OCI-LY3 (cell line): ENCODE measurements around the gene RAET1E.

Experiments
- H2AFZ ChIP-seq: fragments of 200-600, 300-600 bp; shearing (Covaris generic); 2 replicates; pipeline ENCODE4 v1.6.0; 2014; ENCODE audit warnings: antibody characterized with exemption, low read depth, low read length
- H3K27ac ChIP-seq: fragments of 200-600, 300-600 bp; sonication (generic); 2 replicates; pipeline ENCODE4 v1.5.1; 2014; ENCODE audit warnings: mild to moderate bottlenecking, low read length, moderate library complexity, mixed read lengths
- H3K27me3 ChIP-seq: fragments of 200-600, 300-600 bp; sonication (generic); 2 replicates; pipeline ENCODE4 v1.6.1; 2014; ENCODE audit warnings: low read depth, low read length, mixed read lengths
- H3K36me3 ChIP-seq: fragments of 200-600, 300-600 bp; sonication (generic); replicated peaks from 2 replicates; pipeline ENCODE3; 2014; ENCODE audit warnings: low read depth, low read length, mixed read lengths
- H3K4me1 ChIP-seq: fragments of 300-600, 200-600 bp; sonication (generic); 2 replicates; pipeline ENCODE4 v1.6.1; 2014; ENCODE audit warnings: low read length, mixed read lengths
- H3K4me2 ChIP-seq: fragments of 200-600, 300-600 bp; sonication (generic); 2 replicates; pipeline ENCODE4 v1.6.1; 2014; ENCODE audit warnings: low read length, mixed read lengths
- H3K4me3 ChIP-seq: fragments of 300-600, 200-600 bp; sonication (generic); 2 replicates; pipeline ENCODE4 v1.5.1; 2014; ENCODE audit warnings: antibody characterized with exemption, mild to moderate bottlenecking, low read length, moderate library complexity
- H3K79me2 ChIP-seq: fragments of 300-600, 200-600 bp; shearing (Covaris generic); 2 replicates; pipeline ENCODE4 v1.6.1; 2014; ENCODE audit warnings: mild to moderate bottlenecking, low read length, mixed read lengths
- H3K9ac ChIP-seq: fragments of 300-600, 200-600 bp; shearing (Covaris generic); 2 replicates; pipeline ENCODE4 v1.6.0; 2014; ENCODE audit warnings: mild to moderate bottlenecking, low read length, moderate library complexity
- H3K9me3 ChIP-seq: fragments of 200-600, 300-600 bp; shearing (Covaris generic); 2 replicates; pipeline ENCODE4 v1.6.1; 2014; ENCODE audit warnings: low read length, mixed read lengths; ENCODE audit not compliant: insufficient read depth
- H4K20me1 ChIP-seq: fragments of 200-600, 300-600 bp; sonication (generic); 2 replicates; pipeline ENCODE4 v1.6.1; 2016; ENCODE audit warnings: low read length, mixed read lengths; ENCODE audit not compliant: insufficient read depth
- CTCF ChIP-seq: fragments of 200-600, 300-600 bp; sonication (generic); IDR thresholded peaks from 2 replicates; pipeline ENCODE4 v1.5.1; 2014; ENCODE audit warnings: antibody characterized with exemption, low read length, low read depth
- EZH2phosphoT487 ChIP-seq: fragments of 200-600 bp; shearing (Covaris generic); IDR thresholded peaks from 2 replicates; pipeline ENCODE4 v1.6.1; 2018; ENCODE audit warnings: antibody characterized with exemption, mixed run types, low read depth

The RAET1E gene

GRCh38 chr6:149861603-149862423, 36.1 kb downstream of the RAET1E start:
- H3K36me3 ChIP-seq: no peaks in the 10 kb centered on the region
- H3K4me1 ChIP-seq: peaks cover 2% of the 10 kb centered on the region; the same call in 1 of the 2 replicates
- no peak overlapping the region for H3K27ac ChIP-seq
- no peak for TF ChIP-seq EZH2phosphoT487
- no peak for TF ChIP-seq CTCF
- peaks cover 11% of the 10 kb centered on the region; the same call in 1 of the 2 replicates for H3K79me2 ChIP-seq
- H3K4me3 ChIP-seq: no peak overlapping the region
- H3K9me3 ChIP-seq: no peaks in the 10 kb centered on the region
- no peak overlapping the region for H3K9ac ChIP-seq
- no peaks in the 10 kb centered on the region; the same call in 1 of the 2 replicates for H4K20me1 ChIP-seq
- no peak overlapping the region for H2AFZ ChIP-seq
- no peak overlapping the region for H3K4me2 ChIP-seq
- H3K27me3 ChIP-seq: no peaks in the 10 kb centered on the region

- H3K4me3 ChIP-seq: no peak overlapping the region
- H3K79me2 ChIP-seq: peaks cover 11% of the 10 kb centered on the region; the same call in 1 of the 2 replicates
- no peak overlapping the region for H3K4me2 ChIP-seq
- no peak overlapping the region for H3K9ac ChIP-seq
- no peak overlapping the region for H2AFZ ChIP-seq
- no peaks in the 10 kb centered on the region for H3K9me3 ChIP-seq
- H3K36me3 ChIP-seq: no peaks in the 10 kb centered on the region
- H4K20me1 ChIP-seq: no peaks in the 10 kb centered on the region; the same call in 1 of the 2 replicates
- TF ChIP-seq EZH2phosphoT487: no peak
- no peak for TF ChIP-seq CTCF
- H3K4me1 ChIP-seq: peaks cover 2% of the 10 kb centered on the region; the same call in 1 of the 2 replicates
- H3K27ac ChIP-seq: no peak overlapping the region
- H3K27me3 ChIP-seq: no peaks in the 10 kb centered on the region
Measured at GRCh38 chr6:149860834-149861602, 36.9 kb downstream of the RAET1E start.

GRCh38 chr6:149860513-149860833, 37.4 kb downstream of the RAET1E start:
- H3K36me3 ChIP-seq: no peaks in the 10 kb centered on the region
- no peak overlapping the region for H3K4me2 ChIP-seq
- H3K4me1 ChIP-seq: peaks cover 2% of the 10 kb centered on the region; the same call in 1 of the 2 replicates
- no peak for TF ChIP-seq EZH2phosphoT487
- no peak for TF ChIP-seq CTCF
- peaks cover 11% of the 10 kb centered on the region; the same call in 1 of the 2 replicates for H3K79me2 ChIP-seq
- no peak overlapping the region for H2AFZ ChIP-seq
- H3K27me3 ChIP-seq: no peaks in the 10 kb centered on the region
- no peak overlapping the region for H3K27ac ChIP-seq
- H3K9me3 ChIP-seq: no peaks in the 10 kb centered on the region
- no peak overlapping the region for H3K4me3 ChIP-seq
- H4K20me1 ChIP-seq: no peaks in the 10 kb centered on the region; the same call in 1 of the 2 replicates
- no peak overlapping the region for H3K9ac ChIP-seq

GRCh38 chr6:149859938-149860337, 38.0 kb downstream of the RAET1E start:
- Histone ChIP-seq H3K79me2 (peaks cover 11% of the 10 kb centered on the region; the same call in 1 of the 2 replicates), H3K4me1 (no peaks in the 10 kb centered on the region), H4K20me1 (no peaks in the 10 kb centered on the region; the same call in 1 of the 2 replicates), H3K4me2 (no peak overlapping the region), H3K36me3 (no peaks in the 10 kb centered on the region), H3K9me3 (no peaks in the 10 kb centered on the region), H3K9ac (no peak overlapping the region), H3K27me3 (no peaks in the 10 kb centered on the region), H2AFZ (no peak overlapping the region), H3K27ac (no peak overlapping the region), H3K4me3 (no peak overlapping the region)
- no peak for TF ChIP-seq CTCF
- TF ChIP-seq EZH2phosphoT487: no peak
